Ovary (tissue), 9 donors: ENCODE data around the gene JCHAIN. TPM values are rescaled to one million over a fixed set of nuclear protein-coding genes. Genes with fewer than 3 reads are reported as not detected.

Experiments
- DNase-seq, 5 donors: peaks; one replicate each; pipeline ENCODE4 v3.0.0-alpha.2; 2019 to 2020
- H3K27ac ChIP-seq, 2 donors: fragments of 200-600 bp; one replicate each; pipeline versions ENCODE4 v1.5.1 to v1.8.0; 2019 to 2022
- H3K27me3 ChIP-seq: fragments of 200-600 bp; one replicate; pipeline ENCODE4 v1.8.0; 2022
- H3K36me3 ChIP-seq: fragments of 200-600 bp; sonication (generic); one replicate; pipeline ENCODE4 v1.5.1; 2019
- H3K4me1 ChIP-seq: one replicate; pipeline ENCODE4 v1.8.1; 2013; ENCODE audit warnings: mild to moderate bottlenecking, moderate library complexity; ENCODE audit not compliant: insufficient read depth
- H3K4me3 ChIP-seq: fragments of 200-600 bp; sonication (generic); one replicate; pipeline ENCODE4 v1.5.1; 2017
- H3K9me3 ChIP-seq, 2 donors: fragments of 200-600 bp in 1 of 2; sonication (generic) in 1 of 2; one replicate each; pipeline versions ENCODE4 v1.5.1 to v1.8.1; 2013 to 2019; ENCODE audit warnings: mild to moderate bottlenecking in 1 of 2, moderate library complexity in 1 of 2
- EP300 ChIP-seq: sonication (generic); formaldehyde crosslinking; IDR thresholded peaks from one replicate; pipeline ENCODE4 v1.6.1; 2017; ENCODE audit warnings: antibody characterized with exemption
- POLR2A ChIP-seq: fragments of 450-650 bp; IDR thresholded peaks from one replicate; pipeline ENCODE4 v1.6.1; 2017; ENCODE audit warnings: antibody characterized with exemption, mild to moderate bottlenecking, moderate library complexity
- WGBS, 3 donors: extraction: QIAGEN DNeasy Blood & Tissue Kit in 1 of 3; methylation state at CpG; one replicate each; pipeline versions ENCODE4 v1.1.5 to v1.1.7; 2013 to 2017; 5-methylcytosine and 5-hydroxymethylcytosine counted together
- intact Hi-C, 4 donors: fragments of 100-400 bp; cut with DNase I; formaldehyde crosslinking; loops; one replicate each; pipeline versions ENCODE4 v1.11.0 to v1.15.1; 2022 to 2023
- polyA plus RNA-seq, 2 donors: library from polyadenylated mRNA; stranded (reverse); fragments of 200-250 nt in 1 of 2; fragments of 350-450 nt in 1 of 2; fragmentation: Illumina TruSeq in 1 of 2; extraction: RNeasy Lipid Tissue Mini Kit (QIAGEN cat#74804) in 1 of 2; gene quantifications; one replicate each; pipeline ENCODE4 v1.2.3, GENCODE V29; 2013 to 2014
- total RNA-seq, 7 donors: library from RNA; depleted of rRNA in 2 of 7; stranded (reverse); fragments of >200 nt in 2 of 7; fragmentation: NEBNext Ultra II Directional in 3 of 7; extraction: Animal tissue kit (Norgen Biotek cat#: 25700) in 3 of 7; gene quantifications; one replicate each; pipeline versions ENCODE4 v1.1.0 to v1.2.4, GENCODE V29; 2016 to 2023
- TF ChIP-seq, protein P1 (sequence below), 3 donors: fragments of 450-650 bp in 2 of 3; fragments of 200-600 bp in 1 of 3; IDR thresholded peaks; one replicate each; pipeline versions ENCODE4 v1.5.1 to v1.8.0; 2016 to 2022; ENCODE audit warnings: antibody characterized with exemption in 3 of 3, mild to moderate bottlenecking in 1 of 3
- donor health status: DM: no; HTN: no; CAD: no; lungs with moderate emphysema.
- donor health status: DM: no; HTN: no; CAD: no.
- donor health status: Bipolar disorder and iron deficiency.
- donor health status: DM: yes; HTN: yes; CAD: no.
- donor health status: DM: no; HTN: no; CAD: no.
- donor health status: DM: yes; HTN: yes; CAD: no.

The JCHAIN gene
- total and polyA plus RNA-seq, 9 donors: 1.4 to 93.0 (median 8.4) TPM

DNA sequence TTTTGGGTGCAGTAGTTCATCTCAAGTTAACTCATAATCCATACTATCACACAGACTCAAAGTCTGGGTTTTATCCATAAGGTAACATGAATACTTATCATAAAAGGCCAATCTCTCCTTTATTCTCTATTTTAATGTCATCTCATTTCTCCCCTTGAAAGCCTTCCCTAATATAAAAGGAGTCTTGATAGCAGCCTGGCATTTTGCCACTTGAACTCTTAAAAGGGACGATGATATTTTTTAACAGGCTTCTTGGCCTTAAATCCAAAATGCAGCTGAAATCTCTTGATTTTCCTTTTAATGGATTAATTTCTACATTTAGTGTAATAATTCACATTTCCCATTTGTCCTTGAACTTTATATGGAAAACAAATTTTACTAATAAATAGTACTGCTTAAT is 8.4 kb upstream of the JCHAIN start:
- intact Hi-C loops: no loop called here
- TF ChIP-seq EP300 (no peak), POLR2A (no peak)
- TF ChIP-seq, protein P1, sequence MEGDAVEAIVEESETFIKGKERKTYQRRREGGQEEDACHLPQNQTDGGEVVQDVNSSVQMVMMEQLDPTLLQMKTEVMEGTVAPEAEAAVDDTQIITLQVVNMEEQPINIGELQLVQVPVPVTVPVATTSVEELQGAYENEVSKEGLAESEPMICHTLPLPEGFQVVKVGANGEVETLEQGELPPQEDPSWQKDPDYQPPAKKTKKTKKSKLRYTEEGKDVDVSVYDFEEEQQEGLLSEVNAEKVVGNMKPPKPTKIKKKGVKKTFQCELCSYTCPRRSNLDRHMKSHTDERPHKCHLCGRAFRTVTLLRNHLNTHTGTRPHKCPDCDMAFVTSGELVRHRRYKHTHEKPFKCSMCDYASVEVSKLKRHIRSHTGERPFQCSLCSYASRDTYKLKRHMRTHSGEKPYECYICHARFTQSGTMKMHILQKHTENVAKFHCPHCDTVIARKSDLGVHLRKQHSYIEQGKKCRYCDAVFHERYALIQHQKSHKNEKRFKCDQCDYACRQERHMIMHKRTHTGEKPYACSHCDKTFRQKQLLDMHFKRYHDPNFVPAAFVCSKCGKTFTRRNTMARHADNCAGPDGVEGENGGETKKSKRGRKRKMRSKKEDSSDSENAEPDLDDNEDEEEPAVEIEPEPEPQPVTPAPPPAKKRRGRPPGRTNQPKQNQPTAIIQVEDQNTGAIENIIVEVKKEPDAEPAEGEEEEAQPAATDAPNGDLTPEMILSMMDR (IDR thresholded peaks at IDR 0.05): no peak
- no peaks in the 10 kb centered on the region for H3K36me3 ChIP-seq
- no peak for DNase-seq
- no peaks in the 10 kb centered on the region for H3K9me3 ChIP-seq
- 23 to 42% (median 27%) methylated on average over 1 of the region's 1 CpG for WGBS, 3 donors
- H3K4me1 ChIP-seq: no peaks in the 10 kb centered on the region
- H3K27me3 ChIP-seq: no peaks in the 10 kb centered on the region
- H3K27ac ChIP-seq: no peak overlapping the region
- H3K4me3 ChIP-seq: no peak overlapping the region

DNA sequence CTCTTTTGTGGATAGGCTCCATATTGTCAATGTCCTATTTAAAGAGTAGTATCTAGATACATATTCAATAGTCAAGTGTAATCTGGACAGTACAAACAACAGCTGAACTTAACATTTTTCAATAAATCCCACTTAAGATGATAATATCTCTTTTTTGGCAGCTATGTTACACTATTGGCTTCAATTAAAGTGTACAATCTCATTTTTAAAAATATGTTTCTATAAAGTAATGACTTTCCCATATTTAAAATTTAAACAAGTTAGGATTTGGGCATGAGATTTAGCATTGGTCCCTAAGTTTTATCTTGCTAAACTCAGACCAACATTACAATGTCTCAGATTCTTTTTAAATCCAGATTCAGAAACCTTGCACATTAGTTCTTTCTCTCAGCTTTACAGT is 7.9 kb upstream of the JCHAIN start:
- Histone ChIP-seq H3K9me3 (no peaks in the 10 kb centered on the region), H3K27ac (no peak overlapping the region), H3K4me1 (no peaks in the 10 kb centered on the region), H3K36me3 (no peaks in the 10 kb centered on the region), H3K4me3 (no peak overlapping the region), H3K27me3 (no peaks in the 10 kb centered on the region)
- TF ChIP-seq POLR2A: no peak
- TF ChIP-seq, protein P1 (IDR thresholded peaks at IDR 0.05): no peak
- DNase-seq: no peak
- intact Hi-C loops: no loop called here

DNA sequence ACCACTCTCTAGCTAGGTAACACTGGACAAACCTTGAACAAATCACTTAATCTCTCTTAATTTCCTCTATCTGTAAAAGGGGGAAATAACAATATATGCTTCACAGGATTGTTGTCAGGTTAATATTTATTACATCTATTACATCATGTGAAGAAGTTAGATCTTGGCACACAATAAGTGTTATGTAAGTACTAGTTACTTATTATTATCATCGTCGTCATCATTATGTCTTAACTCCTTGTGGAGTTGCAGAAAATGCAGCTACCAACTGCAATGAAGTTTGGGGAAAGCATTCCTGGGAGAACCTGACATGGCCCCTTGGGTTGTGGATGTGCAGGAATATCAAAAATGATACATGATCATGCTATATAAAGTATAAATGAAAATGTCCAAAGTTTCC is 4.8 kb upstream of the JCHAIN start:
- H3K36me3 ChIP-seq: no peaks in the 10 kb centered on the region
- TF ChIP-seq POLR2A: no peak
- no peak for TF ChIP-seq EP300
- TF ChIP-seq, protein P1 (IDR thresholded peaks at IDR 0.05): no peak
- no peaks in the 10 kb centered on the region for H3K27me3 ChIP-seq
- no peaks in the 10 kb centered on the region for H3K4me1 ChIP-seq
- no peaks in the 10 kb centered on the region for H3K9me3 ChIP-seq
- H3K27ac ChIP-seq: no peak overlapping the region
- WGBS, 3 donors: 72 to 81% (median 76%) methylated on average over 2 of the region's 2 CpGs
- no peak overlapping the region for H3K4me3 ChIP-seq
- no peak for DNase-seq
- intact Hi-C loops: no loop called here

DNA sequence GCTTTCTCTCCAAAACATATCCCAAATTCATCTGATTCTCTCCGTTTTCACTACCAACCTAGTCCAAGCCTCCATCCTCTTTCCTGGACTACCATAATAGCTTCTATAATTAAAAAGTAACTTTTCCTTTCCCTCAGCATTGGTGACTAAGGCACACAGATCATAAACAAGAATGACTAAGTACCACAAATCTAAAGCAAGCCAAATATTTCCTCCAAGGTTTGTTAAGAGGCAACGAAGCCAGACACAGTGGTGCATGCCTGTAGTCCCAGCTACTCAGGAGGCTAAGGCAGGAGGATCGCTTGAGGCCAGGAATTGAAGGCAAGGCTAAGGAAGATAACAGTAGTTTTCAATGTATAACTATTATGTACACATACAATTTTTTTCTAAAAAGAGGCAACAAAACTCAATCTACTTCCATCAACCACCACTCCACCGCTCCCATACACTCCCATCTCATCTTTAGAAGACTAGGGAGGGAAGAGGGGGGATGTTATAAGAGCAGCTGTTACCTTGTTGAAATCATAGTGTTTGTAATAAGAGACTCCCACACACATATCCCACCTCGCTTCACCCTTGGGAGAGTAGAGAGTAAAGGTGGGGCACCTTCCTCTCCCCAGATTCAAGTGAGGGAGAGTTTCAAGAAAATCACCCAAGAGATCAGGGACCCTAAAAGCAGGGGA is 4.2 kb upstream of the JCHAIN start:
- H3K4me1 ChIP-seq: no peaks in the 10 kb centered on the region
- no peaks in the 10 kb centered on the region for H3K9me3 ChIP-seq
- DNase-seq: no peak
- H3K36me3 ChIP-seq: no peaks in the 10 kb centered on the region
- no peaks in the 10 kb centered on the region for H3K27me3 ChIP-seq
- H3K27ac ChIP-seq: no peak overlapping the region
- TF ChIP-seq, protein P1 (IDR thresholded peaks at IDR 0.05): no peak
- TF ChIP-seq EP300: no peak
- TF ChIP-seq POLR2A: no peak
- 82 to 84% (median 82%) methylated on average over 5 of the region's 5 CpGs for WGBS, 3 donors
- H3K4me3 ChIP-seq: no peak overlapping the region
- intact Hi-C loops: no loop called here
